Mammary epithelial cell (primary cell): ENCODE data around the gene PIGR.

ENCODE experiments used
- CTCF ChIP-seq, 2 donors: IDR thresholded peaks in 1 of 2; conservative IDR thresholded peaks in 1 of 2; 2 replicates each; pipeline ENCODE4 v1.5.1; 2011 to 2012; ENCODE audit warnings: inconsistent platforms in 2 of 2, low read length in 2 of 2, mild to moderate bottlenecking in 2 of 2, control low read depth in 1 of 2, low read depth in 1 of 2; ENCODE audit not compliant: insufficient read depth in 1 of 2; ENCODE audit errors: extremely low read depth in 1 of 2
- EZH2 ChIP-seq: IDR thresholded peaks from 2 replicates; pipeline ENCODE4 v1.6.1; 2012; ENCODE audit warnings: low read length, inconsistent platforms, borderline replicate concordance

DNA sequence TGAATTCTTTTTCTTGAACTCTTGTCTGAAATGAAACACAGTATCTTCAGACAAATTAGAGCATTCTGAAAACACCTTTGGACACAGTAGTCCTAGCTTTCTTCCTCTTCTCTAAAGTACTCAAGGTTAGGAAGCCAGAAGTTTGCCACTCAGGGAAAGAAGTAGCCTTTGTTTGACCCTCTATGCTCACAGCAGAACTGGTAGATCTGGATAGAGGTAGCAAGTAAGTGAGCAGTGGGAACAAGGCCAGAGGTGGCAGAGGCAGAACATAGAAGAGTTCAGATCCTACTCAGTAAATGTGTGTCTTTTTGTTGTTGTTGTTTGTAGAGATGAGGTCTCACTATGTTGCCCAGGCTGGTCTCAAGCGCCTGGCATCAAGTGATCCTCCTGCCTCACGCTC lies 7.4 kb upstream of the PIGR start:
- TF ChIP-seq EZH2, result no peak
- no peak for TF ChIP-seq CTCF (conservative IDR thresholded peaks at IDR 0.05 in 1 of 2, IDR thresholded peaks at IDR 0.05 in 1 of 2; ENCODE audit: extremely low read depth in 1 of 2, insufficient read depth in 1 of 2, low read depth in 1 of 2, low read length in 2 of 2)
